ENCODE measurements around the gene PDE6A.
"Not testable (repeated sequence)": the region's sequence is repeated elsewhere in the genome, so short reads cannot be mapped to it uniquely, and the experiment has no call there.

Gene PDE6A

DNA sequence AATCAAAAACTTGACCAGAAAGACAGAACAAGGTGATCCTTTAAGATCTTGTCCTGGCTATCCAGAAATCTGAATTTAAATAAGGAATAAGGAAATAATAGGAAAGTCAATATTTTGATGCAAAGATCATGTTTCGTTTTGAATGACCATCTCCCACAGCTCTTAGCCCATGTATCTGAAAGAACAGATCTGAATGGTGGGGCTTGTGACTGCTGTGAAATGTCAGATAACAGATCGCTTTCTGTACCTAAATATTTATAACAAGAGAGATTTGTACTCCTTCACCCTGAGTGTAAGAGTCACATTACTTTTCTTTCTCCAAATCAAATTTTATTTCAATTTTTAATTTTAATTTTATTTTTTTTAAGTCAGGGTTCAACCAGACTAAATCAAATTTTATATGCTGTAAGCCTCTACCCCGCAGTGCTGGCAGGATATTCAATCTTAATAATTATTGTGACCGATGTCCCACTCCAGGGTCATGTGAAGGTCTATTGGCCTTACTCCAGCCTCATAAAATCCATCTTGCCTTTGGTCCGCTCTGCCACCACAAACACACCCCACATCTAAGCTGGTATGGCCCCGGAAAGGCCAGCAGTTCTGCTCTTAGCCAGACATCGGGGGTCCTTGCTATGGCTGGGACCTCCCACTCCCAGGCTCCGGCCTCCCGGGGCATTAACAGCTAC, 9.0 kb upstream of the PDE6A start:
- no peak for DNase-seq (ENCODE audit: insufficient read length, low spot score)
- no peak for FAIRE-seq

DNA sequence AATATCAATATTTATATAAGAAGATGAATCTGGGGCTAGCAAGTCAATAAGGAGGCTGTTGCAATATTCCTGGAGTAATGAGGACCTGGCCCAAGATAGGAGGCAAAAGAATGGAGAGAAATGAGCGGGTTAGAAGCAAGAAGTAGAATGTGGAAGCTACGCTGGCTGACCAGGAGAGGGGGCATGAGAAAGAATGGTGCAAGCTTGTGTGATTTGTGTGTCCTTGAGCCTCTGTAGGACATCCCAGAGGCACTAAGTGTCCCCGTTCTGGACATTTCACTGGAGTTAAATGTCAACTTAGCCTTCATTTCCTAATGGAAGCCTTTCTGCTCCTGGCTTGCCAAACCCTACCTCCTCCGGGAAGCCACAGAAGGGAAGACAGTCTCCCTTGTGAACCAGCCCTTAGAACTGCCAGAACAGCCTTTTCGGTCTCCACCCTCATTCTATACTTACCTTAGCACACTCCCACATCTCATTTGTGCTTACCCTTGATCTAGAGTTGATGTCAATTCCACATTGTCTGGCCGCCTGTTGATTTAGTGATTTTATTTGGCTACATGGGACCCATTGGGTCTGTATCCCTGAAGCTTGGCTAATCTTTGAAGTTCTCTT, 6.7 kb upstream of the PDE6A start:
- FAIRE-seq = no peak
- no peak for DNase-seq (ENCODE audit: insufficient read length, low spot score)

GRCh38 chr5:149948993-149949392, 4.4 kb upstream of the PDE6A start:
- DNase-seq (ENCODE audit: insufficient read length, low spot score) (no peak), FAIRE-seq (no peak)

DNA sequence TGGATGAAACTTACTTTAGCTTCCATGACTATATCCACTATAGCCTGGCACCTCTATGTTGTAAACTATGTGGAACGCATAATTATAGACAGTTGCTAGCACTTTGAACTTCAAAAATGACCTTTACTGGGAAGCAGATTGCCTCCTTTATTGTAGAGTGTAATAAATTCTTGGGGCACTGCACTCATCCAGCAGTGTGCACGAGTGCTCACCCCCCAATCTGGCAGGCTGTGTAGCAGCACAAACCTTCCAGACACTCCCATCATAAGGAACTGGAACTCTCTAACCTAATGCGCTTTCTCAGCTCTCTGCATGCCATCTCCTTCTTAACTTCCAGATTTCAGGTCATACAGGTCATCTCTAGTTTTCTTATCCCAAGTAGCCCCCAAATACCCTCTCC, 1.5 kb upstream of the PDE6A start:
- FAIRE-seq (no peak), DNase-seq (ENCODE audit: insufficient read length, low spot score) (no peak)

DNA sequence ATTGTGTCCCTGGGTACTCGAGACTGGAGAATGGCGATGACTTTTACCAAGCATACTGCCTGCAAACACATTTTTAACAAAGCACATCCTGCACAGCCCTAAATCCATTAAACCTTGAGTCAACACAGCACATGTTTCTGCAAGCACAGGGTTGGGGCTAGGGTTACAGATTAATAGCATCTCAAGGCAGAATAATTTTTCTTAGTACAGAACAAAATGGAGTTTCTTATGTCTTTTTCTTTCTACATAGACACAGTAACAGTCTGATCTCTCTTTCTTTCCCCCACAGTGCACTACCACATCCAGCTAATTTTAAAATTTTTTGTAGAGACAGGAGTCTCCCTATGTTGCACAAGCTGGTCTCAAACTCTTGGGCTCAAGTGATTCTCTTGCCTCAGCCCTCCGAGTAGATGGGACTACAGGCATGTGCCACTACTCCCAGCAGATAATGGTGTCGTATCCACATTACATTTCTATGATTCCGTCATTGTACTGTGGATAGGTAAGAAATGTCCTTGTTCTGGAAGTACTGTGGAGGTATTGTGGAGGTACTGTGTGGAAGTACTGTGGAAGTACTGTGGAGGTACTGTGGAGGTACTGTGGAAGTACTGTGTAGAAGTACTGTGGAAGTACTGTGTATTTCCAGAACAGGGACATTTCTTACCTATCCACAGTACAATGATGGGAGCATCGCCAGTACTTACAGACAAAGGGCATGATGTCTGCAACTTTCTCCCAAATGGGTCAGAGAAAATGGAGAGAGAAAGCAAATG, 1.2 kb downstream of the PDE6A start:
- DNase-seq (ENCODE audit: insufficient read length, low spot score); FAIRE-seq: not testable (repeated sequence)

GRCh38 chr5:149942741-149943169, 1.8 kb downstream of the PDE6A start:
- not testable (repeated sequence) for DNase-seq (ENCODE audit: insufficient read length, low spot score); FAIRE-seq

DNA sequence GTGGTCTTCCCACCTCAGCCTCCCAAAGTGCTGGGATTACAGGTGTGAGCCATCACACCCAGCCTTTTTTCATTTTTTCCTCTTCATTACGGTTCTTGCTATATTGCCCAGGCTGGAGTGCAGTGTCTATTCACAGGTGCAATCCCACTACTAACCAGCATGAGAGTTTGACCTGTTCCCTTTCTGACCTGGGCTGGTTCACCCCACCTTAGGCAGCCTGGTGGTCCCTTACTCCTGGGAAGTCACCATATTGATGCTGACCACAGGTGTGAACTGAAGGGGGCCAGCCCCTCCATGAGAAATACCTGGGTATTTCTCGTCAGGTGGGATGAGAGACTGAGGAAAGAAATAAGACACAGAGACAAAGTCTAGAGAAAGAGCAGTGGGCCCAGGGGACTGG, 2.4 kb downstream of the PDE6A start:
- DNase-seq (ENCODE audit: insufficient read length, low spot score) (no peak), FAIRE-seq (no peak)

DNA sequence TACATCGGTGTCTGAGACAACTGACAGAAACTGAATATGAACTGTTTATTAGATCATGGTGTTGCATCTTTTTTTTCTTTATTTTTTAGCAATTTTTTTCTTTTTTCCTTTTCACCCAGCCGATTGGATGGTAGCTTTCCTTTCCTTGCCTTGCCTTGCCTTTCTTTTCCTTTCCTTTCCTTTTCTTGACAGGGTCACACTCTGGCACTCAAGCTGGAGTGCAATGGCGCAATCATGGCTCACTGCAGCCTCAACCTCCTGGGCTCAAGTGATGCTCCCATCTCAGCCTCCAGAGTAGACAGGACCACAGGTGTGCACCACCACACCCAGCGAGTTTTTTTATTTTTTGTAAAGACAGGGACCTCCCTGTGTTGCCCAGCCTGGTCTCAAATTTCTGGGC, 2.8 kb downstream of the PDE6A start:
- FAIRE-seq = no peak
- no peak for DNase-seq (ENCODE audit: insufficient read length, low spot score)

- FAIRE-seq = no peak
- DNase-seq (ENCODE audit: insufficient read length, low spot score) = no peak
These were observed 3.5 kb downstream of the PDE6A start for GRCh38 chr5:149940941-149941644.

GRCh38 chr5:149940077-149940574, 4.5 kb downstream of the PDE6A start:
- FAIRE-seq = no peak
- no peak for DNase-seq (ENCODE audit: insufficient read length, low spot score)

GRCh38 chr5:149939546-149939945, 5.0 kb downstream of the PDE6A start:
- no peak for DNase-seq (ENCODE audit: insufficient read length, low spot score)
- FAIRE-seq = no peak

GRCh38 chr5:149938791-149939358, 5.7 kb downstream of the PDE6A start:
- peak; percentile 62 for DNase-seq (ENCODE audit: insufficient read length, low spot score)
- peak; percentile 49 for FAIRE-seq

- DNase-seq (ENCODE audit: insufficient read length, low spot score) (no peak), FAIRE-seq (no peak)
These were observed 6.3 kb downstream of the PDE6A start for GRCh38 chr5:149938279-149938678.

GRCh38 chr5:149937610-149938009, 7.0 kb downstream of the PDE6A start:
- DNase-seq (ENCODE audit: insufficient read length, low spot score) = no peak
- FAIRE-seq = no peak

- DNase-seq (ENCODE audit: insufficient read length, low spot score) (no peak), FAIRE-seq (no peak)
These were observed 7.9 kb downstream of the PDE6A start for GRCh38 chr5:149936700-149937091.

GRCh38 chr5:149936044-149936699, 8.4 kb downstream of the PDE6A start:
- FAIRE-seq = no peak
- DNase-seq (ENCODE audit: insufficient read length, low spot score) = no peak

- no peak for DNase-seq (ENCODE audit: insufficient read length, low spot score)
- FAIRE-seq = no peak
These were observed 9.1 kb downstream of the PDE6A start for GRCh38 chr5:149935431-149935901.

- DNase-seq (ENCODE audit: insufficient read length, low spot score) = no peak
These were observed 11.9 kb downstream of the PDE6A start for GRCh38 chr5:149932445-149933350.

GRCh38 chr5:149931992-149932436, 12.6 kb downstream of the PDE6A start:
- DNase-seq (ENCODE audit: insufficient read length, low spot score) (no peak), FAIRE-seq (no peak)

More at GRCh38 chr5:149932445-149933350, 11.9 kb downstream of the PDE6A start:
- FAIRE-seq = no peak
